ENCODE data around the gene C14orf119.

The C14orf119 gene

DNA sequence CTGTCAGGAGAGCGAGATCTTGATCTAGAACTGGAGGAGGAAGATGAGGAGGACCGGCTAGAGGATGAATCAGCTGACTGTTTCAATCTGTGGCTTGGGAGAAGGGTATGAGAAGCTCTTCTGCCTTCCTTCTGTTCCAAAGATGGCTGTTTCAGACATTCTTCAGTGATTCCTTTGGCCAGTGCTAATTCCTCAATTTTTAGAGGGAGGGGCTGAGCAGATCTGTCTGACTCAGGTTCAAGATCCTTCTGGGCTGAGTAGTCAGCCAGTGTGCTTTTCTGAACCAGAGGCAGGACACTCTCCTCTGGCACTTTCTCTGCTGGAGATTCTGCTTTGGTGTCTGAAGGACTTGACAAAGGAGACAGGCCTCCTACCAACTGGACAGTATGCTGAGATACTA lies 15.6 kb upstream of the C14orf119 start:
- no peak for DNase-seq (ENCODE audit: low read depth, low spot score)
- no peak overlapping the region for H3K4me3 ChIP-seq (ENCODE audit: low read length)

DNA sequence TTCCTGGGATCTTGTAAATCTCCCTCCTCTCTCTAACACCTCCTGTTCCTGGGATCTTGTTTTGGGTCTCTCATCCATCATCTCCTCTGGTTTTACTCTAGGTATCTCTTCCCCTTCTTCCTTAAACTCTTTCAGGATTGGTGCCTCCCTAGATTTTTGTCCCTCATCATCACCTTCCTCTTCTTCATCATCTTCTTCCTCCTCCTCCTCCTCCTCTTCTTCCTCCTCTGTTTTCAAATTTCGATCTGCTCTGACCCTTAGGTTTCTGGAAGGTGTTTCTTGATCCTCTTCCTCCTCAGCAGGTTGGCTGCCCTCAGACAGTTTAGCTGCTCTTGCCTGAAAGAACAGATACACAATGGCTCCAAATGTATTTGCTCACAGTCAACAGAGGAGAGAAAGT lies 14.8 kb upstream of the C14orf119 start:
- H3K4me3 ChIP-seq (ENCODE audit: low read length), result no peak overlapping the region
- no peak for DNase-seq (ENCODE audit: low read depth, low spot score)

DNA sequence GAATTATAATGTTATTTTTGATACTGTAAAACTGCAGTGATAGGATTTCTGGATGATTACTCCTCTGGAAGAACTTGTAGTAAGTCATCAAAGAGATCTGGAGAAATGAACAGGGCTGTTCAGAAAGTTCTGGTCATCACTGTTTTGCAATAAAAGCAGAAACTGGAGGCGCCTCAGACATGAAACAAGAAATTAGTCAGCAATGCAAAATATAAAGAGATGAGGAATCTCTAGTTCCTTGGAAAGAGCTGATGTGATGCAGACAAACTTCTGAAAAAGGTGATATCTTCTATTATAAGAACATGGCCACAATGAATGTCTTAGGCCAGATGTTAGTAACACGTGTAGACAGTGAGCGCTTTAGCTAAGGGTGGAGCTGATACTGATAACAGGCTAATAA lies 9.8 kb upstream of the C14orf119 start:
- DNase-seq (ENCODE audit: low read depth, low spot score), result no peak
- H3K4me3 ChIP-seq (ENCODE audit: low read length), result no peak overlapping the region

DNA sequence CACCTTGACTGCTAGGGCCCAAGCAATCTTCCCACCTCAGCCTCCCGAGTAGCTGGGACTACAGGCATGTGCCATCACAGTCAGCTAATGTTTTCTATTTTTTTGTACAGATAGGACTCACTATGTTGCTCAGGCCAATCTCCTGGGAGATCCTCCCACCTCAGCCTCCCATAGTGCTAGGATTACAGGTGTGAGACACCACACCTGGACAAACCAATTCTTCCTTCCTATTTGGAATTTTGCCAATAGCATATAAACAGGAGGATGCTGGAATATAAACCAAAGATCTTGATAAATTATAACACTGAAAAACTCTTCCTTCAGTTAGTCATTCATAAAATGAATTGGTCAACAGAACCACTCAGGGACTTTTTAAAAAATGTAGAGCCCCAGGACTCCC lies 8.7 kb upstream of the C14orf119 start:
- H3K4me3 ChIP-seq (ENCODE audit: low read length), result no peak overlapping the region
- DNase-seq (ENCODE audit: low read depth, low spot score), result no peak

DNA sequence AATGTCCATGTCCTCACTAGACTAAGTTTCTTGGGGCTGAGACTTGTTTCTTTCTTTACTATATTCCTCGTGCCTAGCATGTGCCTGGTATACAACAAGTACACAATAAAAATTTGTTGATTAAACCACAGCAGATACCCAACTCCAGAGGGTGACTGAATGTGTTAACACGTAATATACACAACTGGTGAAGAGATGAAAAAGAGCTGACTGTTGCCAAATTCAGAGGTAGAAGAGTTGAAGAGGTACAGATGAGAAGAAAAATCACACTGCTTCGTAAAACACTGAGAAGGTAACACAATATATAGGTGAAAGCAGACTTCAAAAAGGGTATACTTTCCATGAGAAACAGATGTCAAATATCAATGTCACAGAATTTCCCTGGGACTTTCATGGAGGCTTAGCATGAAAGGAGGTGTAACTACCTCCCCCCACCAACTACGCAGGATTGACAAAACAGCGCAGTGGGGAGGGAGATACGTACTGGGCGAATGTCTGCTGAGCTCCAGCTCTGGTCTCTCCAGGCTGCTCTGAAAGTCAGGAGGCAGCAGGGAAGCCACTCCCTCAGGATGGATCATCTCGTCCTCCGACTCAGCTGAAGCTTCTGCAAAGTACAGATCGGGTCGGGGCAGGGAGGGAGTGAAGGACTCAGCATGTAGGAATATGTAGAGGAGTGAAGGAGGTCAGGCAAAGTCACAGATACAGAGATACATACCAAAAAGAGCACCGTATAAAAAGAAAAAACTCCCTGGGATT lies 5.6 kb upstream of the C14orf119 start:
- DNase-seq (ENCODE audit: low read depth, low spot score), result no peak
- H3K4me3 ChIP-seq (ENCODE audit: low read length), result no peak overlapping the region

DNA sequence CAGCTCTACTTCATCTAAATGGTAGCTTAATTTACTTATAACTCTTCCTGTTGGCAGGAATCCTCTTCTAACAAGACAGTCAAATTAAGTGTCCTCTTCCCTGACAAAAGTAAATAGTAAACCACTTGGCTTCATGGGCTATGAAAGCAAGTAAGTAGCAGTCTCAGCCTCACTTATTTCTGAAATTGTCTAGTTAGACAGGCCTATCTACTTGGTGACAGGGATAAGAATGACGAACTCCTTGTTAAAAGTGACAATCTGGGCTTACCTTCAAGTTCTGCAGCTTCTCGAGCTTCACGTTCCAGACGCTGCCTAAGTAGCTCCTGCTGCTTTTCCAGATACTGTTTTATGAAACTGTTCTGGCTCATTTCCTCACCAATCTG lies 5.1 kb upstream of the C14orf119 start:
- H3K4me3 ChIP-seq (ENCODE audit: low read length), result no peak overlapping the region
- DNase-seq (ENCODE audit: low read depth, low spot score), result no peak

DNA sequence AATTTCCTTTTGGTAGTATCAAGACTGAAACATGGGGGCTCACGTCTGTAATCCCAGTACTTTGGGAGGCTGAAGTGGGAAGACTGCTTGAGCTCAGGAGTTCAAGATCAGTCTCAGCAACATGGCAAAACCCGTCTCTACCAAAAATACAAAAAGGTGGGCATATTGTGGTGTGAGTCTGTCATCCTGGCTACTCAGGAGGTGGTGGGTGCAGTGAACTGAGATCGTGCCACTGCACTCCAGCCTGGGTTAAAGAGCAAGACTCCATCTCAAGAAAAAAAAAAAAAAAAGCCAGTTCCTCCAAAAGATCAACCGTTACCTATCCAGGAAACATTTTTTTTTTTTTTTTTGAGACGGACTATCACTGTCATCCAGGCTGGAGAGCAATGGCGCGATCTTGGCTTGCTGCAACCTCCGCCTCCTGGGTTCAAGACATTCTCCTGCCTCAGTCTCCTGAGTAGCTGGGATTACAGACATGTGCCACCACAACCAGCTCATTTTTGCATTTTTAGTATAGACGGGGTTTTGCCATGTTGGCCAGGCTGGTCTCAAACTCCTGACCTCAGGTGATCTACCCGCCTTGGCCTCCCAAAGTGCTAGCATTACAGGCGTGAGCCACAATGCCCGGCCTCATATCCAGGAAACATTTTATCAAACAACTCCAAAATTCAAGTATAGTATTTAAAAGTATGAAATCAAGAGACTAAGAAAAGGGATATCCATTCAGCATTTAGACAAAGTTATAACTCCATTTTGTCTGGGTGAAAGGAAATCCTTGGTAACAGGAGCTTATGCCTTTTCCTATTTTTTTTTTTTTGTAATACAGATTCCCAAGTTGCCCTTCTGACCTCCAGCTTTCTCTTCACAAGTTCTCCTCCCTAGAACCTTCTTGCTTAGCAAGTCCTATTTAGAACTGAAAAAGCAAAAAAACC lies 3.7 kb upstream of the C14orf119 start:
- DNase-seq (ENCODE audit: low read depth, low spot score), result no peak
- no peak overlapping the region for H3K4me3 ChIP-seq (ENCODE audit: low read length)

DNA sequence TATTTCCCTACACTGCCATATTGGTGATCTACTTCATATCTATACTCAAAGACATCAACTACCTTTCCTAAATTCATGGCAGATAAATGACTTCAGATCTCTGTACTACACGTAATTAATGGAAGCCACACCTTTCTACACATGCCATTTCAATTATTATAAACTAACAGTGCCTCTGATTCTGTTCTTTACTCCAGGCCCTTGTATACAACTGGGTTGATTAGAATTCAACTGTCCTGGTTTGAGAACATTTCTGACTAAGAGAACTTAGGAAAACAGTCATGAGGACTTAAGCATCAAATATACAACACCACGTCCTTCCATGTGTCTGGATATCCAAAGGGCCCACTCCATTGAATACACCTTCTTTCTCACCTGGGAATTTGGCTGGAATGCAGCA lies 2.2 kb upstream of the C14orf119 start:
- H3K4me3 ChIP-seq (ENCODE audit: low read length), result no peak overlapping the region
- no peak for DNase-seq (ENCODE audit: low read depth, low spot score)

DNA sequence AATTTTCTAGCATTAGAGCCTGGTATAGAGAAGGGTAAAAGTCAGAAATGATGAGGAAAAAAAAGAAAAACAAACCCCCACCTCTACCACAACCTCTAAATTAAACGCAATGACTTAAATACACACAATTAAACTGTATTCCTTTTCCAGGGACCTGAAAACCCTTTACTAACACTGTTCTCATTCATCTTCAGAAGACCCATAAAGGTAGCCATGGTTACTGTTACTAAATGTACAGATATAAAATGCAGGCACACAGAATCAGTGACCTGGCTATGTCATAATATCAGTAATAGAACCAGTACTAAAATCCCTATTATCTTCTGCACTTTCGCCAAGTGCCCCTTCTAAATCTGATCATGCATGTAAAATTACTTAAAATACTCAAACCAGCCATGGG lies 1.8 kb upstream of the C14orf119 start:
- DNase-seq (ENCODE audit: low read depth, low spot score), result no peak
- H3K4me3 ChIP-seq (ENCODE audit: low read length), result peak overlapping the region; percentile 98

DNA sequence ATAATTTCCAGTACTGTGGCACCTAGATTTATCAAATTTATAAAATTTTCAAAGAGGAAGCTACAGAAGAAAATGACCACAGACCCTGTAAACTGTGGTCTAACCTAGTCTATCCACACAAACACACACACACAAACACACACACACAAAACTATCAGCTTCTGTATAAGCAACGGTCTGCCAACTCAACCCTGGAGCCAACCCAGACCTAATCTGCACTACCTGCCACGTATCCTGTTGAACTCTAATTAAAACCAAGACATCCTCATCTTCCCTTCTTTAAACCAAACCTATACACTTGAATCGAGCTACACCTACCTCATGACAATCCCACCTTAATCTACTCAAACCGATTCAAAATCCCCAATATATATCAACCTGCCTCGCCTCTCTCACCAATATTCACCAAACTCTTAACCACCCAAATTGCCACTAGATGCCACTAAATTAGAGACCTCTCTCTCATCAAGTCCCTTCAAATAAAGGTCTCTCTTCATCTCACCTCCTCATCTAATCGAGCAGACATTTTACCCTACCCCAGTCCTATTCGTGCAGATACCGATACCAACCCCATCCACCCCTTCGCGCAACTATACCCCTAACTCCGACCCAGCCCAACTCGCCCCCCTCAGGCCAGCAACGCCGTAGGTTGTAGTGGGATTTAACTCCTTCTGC lies 1.2 kb upstream of the C14orf119 start:
- no peak for DNase-seq (ENCODE audit: low read depth, low spot score)
- H3K4me3 ChIP-seq (ENCODE audit: low read length), result peak overlapping the region; percentile 98

DNA sequence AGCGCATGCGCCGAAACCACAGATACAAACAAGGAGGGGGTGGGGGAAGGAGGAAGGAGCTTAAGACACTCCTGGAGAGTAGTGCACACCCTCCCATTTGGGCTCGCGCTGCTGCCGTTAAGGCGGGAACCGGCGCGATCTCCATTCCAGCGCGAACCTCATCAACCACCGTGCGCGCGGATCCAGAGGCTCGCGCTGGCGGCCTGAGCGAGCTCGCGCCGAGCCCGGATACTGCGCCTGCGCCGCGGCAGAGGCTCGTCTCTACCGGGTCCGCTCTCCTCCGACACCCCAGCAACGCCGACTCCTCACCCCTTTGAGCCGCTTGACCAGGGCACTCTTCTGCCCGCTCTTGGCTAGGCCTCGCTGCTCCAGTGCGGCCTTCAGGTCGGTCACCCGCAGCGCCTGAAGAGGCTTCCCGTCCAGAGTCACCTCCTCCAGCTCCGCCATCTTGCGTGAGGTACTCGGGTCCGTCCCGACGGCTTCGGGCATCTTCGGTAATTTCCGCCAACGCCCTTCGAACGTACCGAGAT lies 574 bp upstream of the C14orf119 start, which contains the start of gene ACIN1:
Gene ACIN1 (minus strand): TSS at position 471 of the 530 bp plus-strand sequence. CDS start 24 bp downstream, at position 447.
- H3K4me3 ChIP-seq (ENCODE audit: low read length), result peak within 1 kb of the TSS; percentile 98
- DNase-seq (ENCODE audit: low read depth, low spot score), result peak; percentile 93

DNA sequence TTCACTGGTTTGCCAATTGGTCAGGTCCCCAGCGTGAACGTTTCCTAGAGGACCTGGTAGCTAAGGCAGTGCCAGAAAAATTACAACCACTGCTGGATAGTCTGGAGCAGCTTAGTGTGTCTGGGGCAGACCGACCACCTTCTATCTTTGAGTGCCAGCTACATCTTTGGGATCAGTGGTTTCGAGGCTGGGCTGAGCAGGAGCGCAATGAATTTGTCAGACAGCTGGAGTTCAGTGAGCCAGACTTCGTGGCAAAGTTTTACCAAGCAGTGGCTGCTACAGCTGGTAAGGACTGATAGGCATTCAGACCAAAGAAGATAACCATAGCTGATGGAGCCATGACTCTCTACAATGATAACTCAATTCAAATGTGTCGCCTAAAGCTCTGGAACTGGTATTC lies 2.5 kb downstream of the C14orf119 start:
- DNase-seq (ENCODE audit: low read depth, low spot score), result no peak
- no peak overlapping the region for H3K4me3 ChIP-seq (ENCODE audit: low read length)

DNA sequence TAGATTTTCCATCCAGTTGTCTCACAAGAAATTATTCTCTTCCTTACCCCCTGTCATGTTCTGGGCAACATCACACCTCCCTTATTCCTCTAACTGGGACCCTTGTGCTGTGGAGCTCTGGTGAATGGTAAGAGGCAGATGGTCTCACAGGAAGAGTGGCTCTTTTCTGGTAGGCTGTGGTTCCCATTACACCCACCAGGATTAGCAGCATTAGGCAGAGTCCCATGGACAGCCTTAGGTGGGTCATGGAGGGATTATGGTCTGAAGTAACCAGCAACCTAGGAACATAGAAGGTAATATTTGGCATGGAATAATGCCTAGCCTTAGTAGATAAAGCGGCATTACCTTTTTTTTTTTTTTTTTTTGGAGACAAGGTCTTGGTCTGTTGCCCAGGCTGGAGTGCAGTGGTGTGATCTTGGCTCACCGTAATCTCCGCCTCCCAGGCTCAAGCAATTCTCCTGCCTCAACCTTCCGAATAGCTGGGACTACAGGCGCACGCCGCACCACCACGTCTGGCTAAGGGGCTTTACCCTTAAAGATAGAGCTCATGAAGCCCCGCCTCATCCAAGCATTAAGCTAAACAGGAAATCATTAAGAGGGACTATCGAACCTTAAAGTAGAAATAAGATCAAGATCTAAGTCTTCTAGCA lies 4.0 kb downstream of the C14orf119 start:
- no peak for DNase-seq (ENCODE audit: low read depth, low spot score)
- H3K4me3 ChIP-seq (ENCODE audit: low read length), result no peak overlapping the region

DNA sequence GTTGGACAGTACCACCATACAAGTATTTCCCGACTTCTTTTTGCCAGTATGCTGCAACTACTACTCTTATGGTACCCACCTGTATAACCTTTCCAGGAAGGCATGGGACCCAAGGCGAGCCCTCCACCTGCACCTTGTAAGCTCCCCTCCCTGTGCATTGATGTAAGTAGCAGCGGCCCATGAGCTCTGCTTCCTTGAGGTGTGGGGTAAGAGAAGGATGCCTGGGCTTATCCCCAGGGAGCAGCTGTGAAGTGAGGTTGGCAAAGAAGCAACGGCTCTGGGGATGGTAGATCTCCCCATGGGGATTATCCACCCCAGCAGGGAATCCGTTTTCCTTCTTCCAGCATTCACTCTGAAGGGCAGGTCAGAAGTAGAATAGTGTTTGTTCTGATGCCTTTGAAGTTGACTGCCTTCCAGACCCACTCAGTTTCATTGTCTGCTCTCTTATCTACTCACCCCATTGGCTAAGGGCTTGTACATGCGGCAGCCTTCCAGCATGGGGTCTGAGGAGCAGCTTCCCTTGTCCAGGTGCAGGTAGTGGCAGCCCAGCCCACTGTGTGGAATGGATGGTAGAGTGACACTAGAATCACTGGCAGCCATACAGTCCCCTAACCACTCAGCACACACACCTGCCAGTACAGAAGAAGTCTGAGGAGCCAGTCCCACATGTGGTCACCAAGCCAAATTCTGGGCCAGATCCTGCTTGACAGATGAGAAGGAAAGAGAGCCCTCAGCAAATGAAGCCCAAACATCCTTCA lies 6.1 kb downstream of the C14orf119 start:
- DNase-seq (ENCODE audit: low read depth, low spot score), result no peak
- H3K4me3 ChIP-seq (ENCODE audit: low read length), result no peak overlapping the region

DNA sequence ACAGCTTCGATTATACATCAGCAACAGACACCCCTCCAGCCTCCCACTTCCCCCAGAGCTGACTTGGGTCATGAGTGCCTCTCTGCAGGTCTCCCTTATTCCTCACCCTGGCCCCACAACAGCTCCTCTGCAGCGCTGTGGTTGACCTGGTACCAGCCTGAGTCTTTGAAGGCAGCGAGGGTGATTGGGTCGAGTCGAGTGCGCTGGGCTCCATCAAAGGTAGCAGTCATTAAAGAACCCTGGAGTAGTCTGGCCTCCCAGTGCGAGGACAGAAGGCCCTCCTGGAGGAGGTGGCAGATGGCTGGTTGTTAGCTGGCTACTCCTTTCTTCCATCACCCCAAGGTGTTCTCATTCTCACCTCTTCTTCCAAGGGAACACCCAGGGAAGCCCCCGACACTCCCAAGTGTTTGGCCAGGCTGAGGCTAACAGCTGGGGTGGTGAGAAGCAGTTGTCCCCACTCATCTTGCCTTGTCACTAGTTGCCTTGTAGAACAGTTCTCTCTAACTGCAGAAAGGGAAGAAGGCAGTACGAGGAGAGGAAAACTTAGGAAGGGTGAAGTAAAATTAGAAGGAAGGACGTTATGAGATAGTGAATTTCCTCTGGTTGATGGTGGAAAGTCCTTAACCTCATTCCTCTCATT lies 6.8 kb downstream of the C14orf119 start:
- no peak overlapping the region for H3K4me3 ChIP-seq (ENCODE audit: low read length)
- no peak for DNase-seq (ENCODE audit: low read depth, low spot score)

DNA sequence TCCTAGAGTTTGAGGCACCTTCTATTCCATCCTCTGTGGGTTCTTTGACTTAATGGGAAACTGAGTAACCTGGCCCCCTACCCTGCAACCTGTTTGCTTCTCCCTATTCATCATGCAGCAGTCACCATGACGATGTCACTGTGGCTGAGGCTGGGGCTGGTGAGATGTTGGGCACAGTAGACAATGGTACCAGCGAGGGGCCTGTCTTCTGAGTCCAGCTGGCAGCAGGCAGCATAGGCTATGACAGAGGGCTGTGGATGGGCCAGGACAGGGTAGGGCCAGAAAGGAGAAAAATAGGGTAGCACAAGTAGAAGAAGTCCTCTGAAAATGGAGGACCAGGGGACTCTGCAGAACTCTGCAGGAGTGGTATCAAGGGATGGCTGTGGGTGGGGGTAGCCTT lies 7.5 kb downstream of the C14orf119 start:
- DNase-seq (ENCODE audit: low read depth, low spot score), result no peak
- no peak overlapping the region for H3K4me3 ChIP-seq (ENCODE audit: low read length)

DNA sequence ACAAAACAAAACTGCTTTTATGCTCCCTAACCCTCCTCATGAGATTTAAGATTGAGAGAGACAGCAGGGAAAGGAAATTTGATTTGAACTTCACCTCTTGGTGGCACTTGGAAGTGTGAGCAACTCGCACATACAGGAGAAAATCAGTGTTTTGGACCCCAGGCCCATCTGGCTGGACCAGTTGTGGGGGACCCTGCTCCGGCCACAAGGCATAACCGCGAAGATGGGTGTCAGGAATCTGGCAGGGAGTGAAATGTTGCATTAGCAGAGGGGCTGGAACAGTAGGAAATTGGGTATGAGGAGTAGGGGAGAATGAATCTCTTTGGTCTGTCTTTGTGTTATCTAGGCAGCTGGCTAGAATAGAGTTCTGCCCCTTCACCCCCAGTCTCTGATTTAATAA lies 8.3 kb downstream of the C14orf119 start:
- DNase-seq (ENCODE audit: low read depth, low spot score), result no peak
- no peak overlapping the region for H3K4me3 ChIP-seq (ENCODE audit: low read length)

DNA sequence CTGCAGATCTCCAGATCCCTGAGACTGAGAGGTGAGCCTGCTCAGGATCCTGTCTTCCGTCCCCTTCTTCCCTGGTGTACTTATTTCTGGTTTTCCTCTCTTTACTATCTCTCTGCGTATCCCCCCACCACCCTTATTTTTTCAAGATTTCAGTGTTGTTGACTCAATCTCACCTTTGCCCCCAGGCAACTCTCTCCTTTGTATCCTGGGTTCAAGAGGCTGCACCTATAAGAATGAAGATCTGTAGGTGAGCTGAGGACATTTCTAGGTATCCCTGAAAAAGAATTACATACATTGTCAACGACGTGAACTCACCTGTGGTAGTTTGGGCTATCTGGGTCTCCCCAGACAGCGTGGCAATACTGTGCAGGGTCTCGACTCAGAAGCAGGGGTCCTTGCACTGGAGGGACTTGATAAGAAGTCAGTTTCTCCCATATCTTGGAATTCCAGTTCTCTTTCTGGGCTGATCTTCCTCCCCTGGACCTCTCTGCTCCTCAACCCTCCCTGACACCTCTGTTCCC lies 8.8 kb downstream of the C14orf119 start:
- DNase-seq (ENCODE audit: low read depth, low spot score), result no peak
- no peak overlapping the region for H3K4me3 ChIP-seq (ENCODE audit: low read length)
